ENCODE results near the gene PKD2L2. TPM values are rescaled to one million over a fixed set of nuclear protein-coding genes. Genes with fewer than 3 reads are reported as not detected.
"Not testable (repeated sequence)": the region's sequence is repeated elsewhere in the genome, so short reads cannot be mapped to it uniquely, and the experiment has no call there.

PKD2L2 gene
- total RNA-seq, result not detected

- peak; percentile 53 for DNase-seq
These were observed at the start of gene PKD2L2 for GRCh38 chr5:137888863-137889759. TSS of gene PKD2L2 (plus strand) at chr5:137889457. CDS start at chr5:137889492, 35 bp downstream.

- DNase-seq, result no peak
These were observed 47.0 kb upstream of the PKD2L2 start for GRCh38 chr5:137842296-137842695.

- no peak for DNase-seq
These were observed 45.5 kb upstream of the PKD2L2 start for GRCh38 chr5:137843676-137844299.

- no peak for DNase-seq
These were observed 43.8 kb upstream of the PKD2L2 start for GRCh38 chr5:137845472-137845871.

- DNase-seq, result no peak
These were observed 41.6 kb upstream of the PKD2L2 start for GRCh38 chr5:137847687-137848086.

- DNase-seq, result not testable (repeated sequence)
These were observed 36.1 kb upstream of the PKD2L2 start for GRCh38 chr5:137853165-137853564.

- DNase-seq, result no peak
These were observed 33.1 kb upstream of the PKD2L2 start for GRCh38 chr5:137856201-137856600.

- DNase-seq, result no peak
These were observed 32.1 kb upstream of the PKD2L2 start for GRCh38 chr5:137856916-137857862.

- DNase-seq, result no peak
These were observed 30.9 kb upstream of the PKD2L2 start for GRCh38 chr5:137858223-137858916.

GRCh38 chr5:137858954-137859353 lies 30.3 kb upstream of the PKD2L2 start:
- DNase-seq, result no peak

GRCh38 chr5:137862251-137862650 lies 27.0 kb upstream of the PKD2L2 start:
- DNase-seq, result no peak

GRCh38 chr5:137863653-137864052 lies 25.6 kb upstream of the PKD2L2 start:
- DNase-seq, result not testable (repeated sequence)

GRCh38 chr5:137866541-137867388 lies 22.5 kb upstream of the PKD2L2 start:
- DNase-seq, result no peak

- no peak for DNase-seq
These were observed 21.6 kb upstream of the PKD2L2 start, which contains the start of gene MYOT for GRCh38 chr5:137867664-137868063. TSS of gene MYOT (plus strand) at chr5:137867860. CDS start at chr5:137870652, 2,792 bp downstream.

GRCh38 chr5:137870647-137871339 lies 18.5 kb upstream of the PKD2L2 start:
- no peak for DNase-seq

GRCh38 chr5:137871571-137871970 lies 17.7 kb upstream of the PKD2L2 start:
- no peak for DNase-seq

GRCh38 chr5:137872466-137872865 lies 16.8 kb upstream of the PKD2L2 start:
- no peak for DNase-seq

- DNase-seq, result no peak
These were observed 13.2 kb upstream of the PKD2L2 start for GRCh38 chr5:137876101-137876500.

- DNase-seq, result no peak
These were observed 8.9 kb upstream of the PKD2L2 start for GRCh38 chr5:137880313-137880712.

GRCh38 chr5:137887831-137888230 lies 1.4 kb upstream of the PKD2L2 start:
- no peak for DNase-seq

- DNase-seq, result no peak
These were observed 793 bp upstream of the PKD2L2 start for GRCh38 chr5:137888466-137888862.
